GM19193 (cell line): ENCODE results near the gene COX7A2.

ENCODE experiments used
- POLR2A ChIP-seq: IDR thresholded peaks from 4 replicates; pipeline ENCODE4 v1.6.1; 2011; ENCODE audit not compliant: insufficient read depth, insufficient read length; ENCODE audit errors: extremely low read depth

The COX7A2 gene

DNA sequence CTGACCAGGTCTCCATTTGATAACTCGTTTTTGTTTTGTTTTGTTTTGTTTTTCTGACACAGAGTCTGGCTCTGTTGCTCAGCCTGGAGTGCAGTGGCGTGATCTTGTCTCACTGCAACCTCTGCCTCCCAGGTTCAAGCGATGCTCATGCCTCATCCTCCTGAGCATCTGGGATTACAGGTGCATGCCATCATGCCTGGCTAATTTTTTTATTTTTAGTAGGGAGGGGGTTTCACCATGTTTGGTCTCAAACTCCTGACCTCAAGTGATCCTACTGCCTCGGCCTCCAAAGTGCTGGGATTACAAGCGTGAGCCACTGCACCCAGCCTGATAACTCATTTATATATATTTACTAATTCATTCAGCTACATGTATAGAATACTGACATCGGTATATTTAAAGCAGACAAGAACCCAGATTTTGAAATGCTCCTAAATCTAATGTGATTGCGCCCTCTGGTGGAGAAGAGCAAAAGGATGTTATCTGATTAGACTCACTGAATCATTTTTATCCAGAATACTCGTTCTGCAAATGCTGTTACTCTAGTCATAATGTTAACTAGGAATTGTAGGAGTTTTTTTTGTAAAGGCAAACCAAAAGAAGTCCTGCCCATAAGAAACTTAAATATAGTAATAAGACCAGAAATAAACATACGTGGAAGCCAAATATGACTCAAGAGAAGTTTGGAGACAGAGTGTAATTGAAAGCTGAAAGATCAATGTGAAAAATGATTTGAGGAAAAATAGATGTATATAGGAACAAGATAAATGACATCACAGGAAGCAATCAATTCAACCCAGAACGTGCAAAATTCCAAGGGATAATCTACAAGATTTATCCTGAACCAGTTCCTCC, 32.5 kb downstream of the COX7A2 start:
- TF ChIP-seq POLR2A: no peak

DNA sequence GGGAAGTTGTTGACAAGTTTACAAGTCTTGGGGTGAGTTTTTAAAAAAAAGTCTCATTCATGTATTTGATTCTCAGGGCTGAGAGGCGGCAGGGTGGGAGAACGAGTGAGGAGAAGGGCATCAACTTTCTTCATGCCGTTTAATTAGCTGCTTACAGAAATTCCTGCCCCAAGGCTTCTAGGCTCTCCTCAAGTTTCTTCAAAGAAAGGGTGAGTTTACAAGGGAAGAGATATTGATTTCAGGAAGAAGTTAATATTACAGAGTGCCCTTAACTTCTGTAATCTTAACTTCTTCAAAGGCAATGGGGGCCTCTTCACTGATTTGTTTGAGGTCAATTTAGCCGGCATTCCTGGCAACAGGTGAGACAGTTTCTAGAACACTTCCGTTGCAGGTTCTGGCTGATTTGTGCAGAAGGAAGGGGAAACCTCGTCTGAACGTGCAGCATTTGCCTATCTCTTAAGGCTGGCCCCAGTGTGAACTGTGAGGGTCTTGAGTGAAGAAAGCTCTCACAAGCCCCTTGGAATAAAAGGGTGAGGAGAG, 34.3 kb downstream of the COX7A2 start:
- TF ChIP-seq POLR2A: no peak

DNA sequence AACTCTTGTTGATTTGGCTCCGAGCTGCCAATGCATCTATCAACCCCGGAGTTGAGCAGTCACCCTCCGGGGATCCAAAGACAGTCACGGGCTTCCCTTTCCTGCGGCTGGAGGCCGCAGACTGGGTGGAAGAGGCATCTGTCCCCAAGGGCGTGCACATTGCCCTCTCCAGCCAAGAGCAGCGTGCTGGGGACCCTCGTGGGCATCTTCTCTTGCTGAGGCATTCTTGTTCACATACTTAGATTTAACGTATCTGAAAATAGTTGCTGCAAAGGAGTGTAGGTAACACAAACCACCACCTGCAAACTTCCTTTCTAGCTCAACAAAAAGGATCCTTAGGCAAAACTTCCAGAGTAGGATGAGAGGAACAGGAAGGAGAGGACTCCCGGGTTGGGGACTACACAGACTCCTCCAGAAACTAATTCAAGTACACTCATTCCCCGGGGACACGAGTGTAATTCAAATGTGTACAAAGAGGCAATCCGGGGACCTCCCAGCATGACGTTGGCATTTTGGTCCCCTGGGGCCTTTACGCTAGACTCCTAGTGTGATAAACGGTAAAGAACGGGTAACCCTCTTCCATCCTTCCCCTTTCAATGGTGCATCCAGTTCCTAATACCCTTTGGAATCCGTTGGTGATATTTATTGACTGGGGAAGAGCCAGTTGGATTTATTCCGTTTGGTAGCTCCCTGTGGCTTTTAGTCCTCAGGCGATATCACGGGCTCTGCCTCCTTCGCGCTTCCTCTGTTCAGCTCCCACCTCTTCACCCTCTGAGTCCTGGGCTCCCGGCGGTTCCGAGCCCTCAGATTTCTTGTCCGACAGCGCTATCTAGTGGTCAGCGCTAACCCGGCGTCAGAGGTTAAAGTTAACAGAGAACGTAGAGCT, 35.1 kb downstream of the COX7A2 start:
- no peak for TF ChIP-seq POLR2A

DNA sequence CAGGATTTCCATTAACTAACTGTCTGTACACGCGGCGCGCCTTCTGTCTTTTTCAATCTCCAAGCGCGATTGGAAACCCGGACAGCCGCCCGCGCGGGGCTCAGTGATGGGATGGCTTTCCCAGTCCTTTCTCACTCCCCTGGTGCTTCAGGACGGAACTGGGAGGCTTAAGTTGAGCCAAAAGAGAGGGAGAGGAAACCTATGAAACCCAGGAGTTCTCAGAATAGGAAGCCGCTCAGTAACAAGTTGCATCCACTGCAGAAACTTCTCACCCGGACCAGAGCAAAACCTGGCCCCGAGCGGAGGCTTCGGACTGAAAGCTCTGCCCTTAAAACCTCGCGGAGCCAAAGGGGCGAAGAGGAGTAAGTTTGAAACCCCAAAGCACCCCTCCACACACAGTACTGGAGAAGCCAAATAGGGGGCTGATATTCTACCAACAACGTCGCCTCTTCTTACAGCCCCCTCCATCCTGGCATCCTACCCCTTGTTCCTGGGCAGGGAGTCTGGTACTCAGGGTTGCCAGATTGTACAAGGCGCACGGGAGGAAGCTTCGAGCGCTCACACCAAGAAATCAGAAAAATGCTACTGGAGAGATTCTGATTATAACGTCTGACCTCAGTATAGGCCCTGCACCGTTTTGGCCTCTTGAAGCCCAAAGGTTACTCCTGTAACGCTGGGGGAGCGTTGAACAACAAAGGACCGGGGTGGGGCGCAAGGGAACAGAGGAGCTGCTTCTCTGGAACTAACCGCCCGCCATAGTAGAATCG, 36.8 kb downstream of the COX7A2 start:
- no peak for TF ChIP-seq POLR2A

DNA sequence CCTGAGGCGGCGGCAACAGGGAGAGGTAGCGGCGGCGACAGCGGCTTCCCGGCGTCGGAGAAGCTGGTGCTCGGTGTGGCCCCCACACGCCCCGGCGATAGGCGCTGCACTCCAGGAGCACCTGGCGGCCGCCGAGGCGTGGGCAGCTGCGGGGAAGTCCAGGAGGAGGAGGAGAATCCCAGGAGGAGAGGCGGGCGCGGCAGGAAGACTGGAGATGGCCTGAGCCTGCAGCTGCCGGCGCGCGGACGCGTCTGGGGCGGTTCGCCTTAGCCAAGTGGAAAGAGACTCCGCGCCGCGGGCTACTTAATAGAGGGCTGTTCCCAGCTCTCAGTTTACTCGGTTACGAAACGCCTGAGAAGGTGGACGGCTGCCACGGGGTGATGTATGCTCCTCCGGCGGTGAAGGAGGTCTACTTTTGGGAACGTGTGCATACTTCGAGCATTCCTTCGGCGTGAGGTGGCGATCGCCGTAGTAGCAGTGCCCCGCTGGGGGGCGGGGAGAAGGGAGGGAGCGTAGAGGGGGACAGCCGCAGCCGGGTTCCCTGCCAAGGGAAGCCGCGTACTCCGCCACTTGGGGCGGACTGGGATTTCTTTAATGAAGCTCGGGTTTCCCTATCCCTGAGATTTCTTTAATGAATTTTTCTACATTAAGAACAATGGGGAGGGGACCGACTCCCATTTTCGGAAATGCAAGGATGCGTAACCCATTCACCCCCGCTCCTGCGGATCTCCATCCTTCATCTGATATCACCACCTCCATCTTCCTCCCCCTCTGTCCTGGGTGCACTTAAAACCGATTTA, 37.6 kb downstream of the COX7A2 start, which contains the start of gene COL12A1:
TSS of gene COL12A1 (minus strand) at position 278 of the 800 bp plus-strand sequence. CDS start 3,261 bp downstream, outside the sequence.
- TF ChIP-seq POLR2A: no peak

DNA sequence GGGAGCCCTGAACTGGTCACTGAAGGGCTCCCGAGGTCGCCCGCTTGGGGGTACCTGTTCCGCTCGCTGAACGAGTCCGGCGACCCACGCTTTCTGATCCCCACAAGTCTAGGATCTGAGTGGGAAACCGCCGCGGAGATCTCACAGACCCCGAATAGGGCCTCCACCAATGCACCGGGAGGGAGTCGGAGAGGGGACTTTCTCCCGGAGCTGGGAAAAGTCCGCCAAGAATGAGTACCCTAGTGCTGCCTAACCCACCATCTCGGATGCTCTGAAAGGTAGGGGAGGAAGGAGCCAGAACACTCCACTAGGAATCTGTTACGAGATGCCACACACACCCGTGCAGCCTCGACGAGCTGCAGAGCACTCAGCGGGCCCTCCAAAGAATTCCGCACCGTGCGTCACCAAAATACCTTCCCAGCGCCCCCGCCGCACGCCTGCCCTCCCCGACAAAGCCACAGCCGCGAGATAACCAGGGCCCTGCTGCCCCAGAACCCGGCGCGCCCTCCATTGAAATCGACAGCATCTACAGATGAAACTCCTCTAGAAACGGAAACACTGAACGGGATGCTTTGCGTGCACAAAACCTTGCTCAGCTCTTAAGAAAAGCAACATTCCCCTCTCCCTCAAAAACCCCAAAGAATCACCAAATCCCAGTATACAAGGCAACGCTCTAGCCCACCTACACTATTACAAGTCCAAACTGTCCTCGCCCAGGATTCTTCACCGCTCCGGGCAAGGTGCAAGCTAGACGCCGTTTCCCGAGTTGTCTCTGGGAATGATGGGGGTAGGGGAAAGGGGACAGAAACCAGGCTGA, 38.4 kb downstream of the COX7A2 start:
- no peak for TF ChIP-seq POLR2A

DNA sequence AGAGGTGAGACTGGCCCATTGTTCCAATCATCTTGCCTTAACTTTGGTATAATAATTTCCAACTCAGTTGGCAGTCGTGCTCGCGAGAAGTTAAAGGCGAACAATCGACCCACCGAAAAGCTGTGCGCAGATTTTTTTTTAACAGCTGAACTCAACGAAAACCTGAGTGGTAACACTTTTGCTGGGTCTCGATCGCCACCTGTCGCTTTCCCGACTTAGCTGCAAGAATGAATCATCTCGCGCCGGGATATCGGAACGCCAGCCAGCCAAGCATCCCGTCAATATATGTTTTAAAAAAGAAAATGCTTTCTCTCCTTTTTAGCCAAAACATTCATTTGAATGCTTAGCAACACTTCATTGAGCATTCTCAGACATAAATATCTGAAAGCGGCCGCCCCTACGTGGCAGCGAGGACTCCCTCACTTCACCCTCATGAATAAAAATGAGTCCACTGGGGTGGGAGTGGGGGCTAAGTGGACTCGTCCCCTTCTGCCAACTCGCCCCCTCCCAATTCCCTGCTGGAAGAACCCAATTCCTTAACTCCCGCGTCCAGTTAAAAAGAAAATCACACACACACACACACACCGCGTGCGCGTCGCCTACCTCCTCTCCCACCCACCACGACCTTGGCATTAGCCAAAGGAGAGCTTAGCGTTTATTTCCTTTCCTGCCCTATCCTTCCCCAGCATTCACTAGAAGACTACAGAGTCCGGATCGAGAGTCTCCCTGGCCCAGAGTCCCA, 39.2 kb downstream of the COX7A2 start:
- no peak for TF ChIP-seq POLR2A

DNA sequence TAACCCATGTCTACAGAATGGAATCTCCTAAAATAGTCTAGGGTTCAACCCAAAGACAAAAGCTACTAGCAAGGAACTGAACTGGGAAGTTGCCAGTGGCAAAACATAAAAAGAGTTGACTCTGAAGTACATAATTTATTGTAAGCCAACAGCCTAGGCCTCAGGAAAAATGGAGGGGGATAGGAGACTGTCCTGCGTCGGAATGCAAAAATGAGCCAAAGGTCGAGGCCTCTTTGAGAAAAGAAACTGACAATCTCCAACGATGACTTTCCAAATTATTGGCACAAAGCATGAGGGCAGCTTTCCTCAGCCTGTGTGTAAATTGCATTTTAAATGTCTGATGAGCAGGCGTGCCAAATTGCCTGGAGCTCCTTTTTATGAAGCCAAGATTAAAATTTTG, 39.9 kb downstream of the COX7A2 start:
- TF ChIP-seq POLR2A: no peak

DNA sequence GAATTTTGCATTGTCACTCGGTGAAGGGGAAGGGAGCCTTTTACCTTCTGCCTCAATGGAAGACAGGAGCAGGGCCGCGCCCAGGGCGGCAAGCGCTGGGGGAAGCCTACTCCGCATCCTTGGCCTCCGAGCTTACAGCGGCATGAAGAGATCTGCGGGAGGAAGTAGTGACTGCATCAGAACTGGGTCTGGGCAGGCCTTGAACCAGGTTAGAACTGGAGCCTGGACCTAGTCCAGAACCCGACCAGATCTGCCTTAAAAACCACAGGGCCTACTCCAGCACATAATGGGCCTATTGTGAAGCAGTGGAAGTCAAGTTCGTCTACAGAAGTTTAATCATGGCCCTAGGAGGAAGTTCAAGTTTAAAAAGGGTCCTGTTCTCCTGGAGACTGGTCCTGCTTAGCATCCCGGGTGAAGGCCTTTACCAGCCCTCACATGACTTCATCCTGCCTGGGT, 40.9 kb downstream of the COX7A2 start:
- TF ChIP-seq POLR2A: no peak

DNA sequence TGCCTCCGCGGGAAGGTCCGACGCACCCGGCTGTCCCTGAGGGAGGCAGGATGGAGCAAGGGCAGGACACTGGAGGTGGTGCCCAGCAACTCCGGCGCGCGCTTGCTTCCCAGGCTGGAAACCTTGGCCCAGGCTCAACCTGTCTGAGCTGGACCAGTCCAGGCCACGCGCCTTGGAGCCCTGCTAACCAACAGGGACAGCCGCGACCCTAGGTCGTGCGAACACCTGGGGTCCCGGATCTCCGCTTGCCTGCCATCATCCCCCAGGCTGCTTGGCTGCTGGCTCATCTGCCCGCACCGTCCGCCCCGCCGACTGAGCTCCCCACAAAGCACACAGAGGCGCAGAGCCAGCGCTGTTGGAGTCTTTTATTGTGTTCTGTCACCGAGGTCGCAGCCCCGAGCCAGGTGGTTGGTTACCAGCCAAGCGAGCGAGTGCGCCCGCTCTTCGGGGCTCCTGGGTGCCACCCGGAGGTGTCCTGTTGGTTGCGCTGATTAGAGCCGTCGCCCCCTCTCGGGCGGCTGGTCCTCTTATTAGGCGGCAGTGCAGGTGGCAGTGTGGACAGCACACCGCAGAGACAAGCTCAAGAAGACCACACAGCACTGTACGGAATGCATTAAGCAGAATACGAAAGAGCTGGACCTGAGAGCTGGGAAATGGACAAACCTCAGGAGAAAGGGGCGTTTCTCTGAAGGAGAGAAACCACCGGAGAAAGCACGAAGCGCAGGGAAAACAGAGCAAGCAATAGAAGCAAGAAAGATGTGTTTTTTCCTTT, 41.5 kb downstream of the COX7A2 start:
- TF ChIP-seq POLR2A: no peak

DNA sequence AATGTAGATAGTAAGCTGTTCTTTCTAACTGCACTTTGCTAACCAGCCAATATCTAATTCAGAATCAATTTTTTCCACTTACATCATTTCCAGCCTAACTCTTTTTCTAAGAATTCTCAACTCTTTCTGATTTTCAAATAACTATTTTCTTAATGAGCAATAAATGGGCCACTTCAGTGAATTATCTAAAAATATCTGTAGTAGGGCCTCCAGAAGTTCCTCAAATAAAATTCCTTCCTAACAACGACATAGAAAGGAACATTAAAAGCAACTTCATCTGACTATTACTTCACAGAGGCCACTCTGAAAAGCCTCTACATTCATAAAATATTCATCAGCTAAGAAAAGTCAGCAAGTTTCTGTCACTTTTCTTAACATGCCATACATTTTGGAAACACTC, 42.6 kb downstream of the COX7A2 start:
- TF ChIP-seq POLR2A: no peak

DNA sequence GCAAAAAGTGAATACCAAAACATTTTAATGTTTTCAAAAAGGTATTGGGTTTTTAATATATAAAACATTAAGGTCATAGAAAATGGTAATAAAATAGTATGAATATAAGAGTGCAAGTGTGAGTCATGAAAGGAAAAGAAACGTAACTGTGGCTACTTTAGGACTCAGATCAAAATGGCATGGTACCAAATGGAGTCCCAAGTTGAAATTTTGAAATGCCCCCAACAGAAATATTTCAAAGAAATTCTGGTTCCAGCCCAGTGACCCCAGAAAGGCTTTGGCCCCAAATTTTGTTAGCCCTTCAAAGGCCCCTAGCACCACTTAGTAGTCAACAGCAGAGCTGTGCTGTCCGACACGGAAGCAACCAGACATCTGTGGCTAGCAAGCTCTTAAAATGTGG, 43.7 kb downstream of the COX7A2 start:
- no peak for TF ChIP-seq POLR2A
